ENCODE results near the gene OGFOD1. TPM values are rescaled to one million over a fixed set of nuclear protein-coding genes. Genes with fewer than 3 reads are reported as not detected.
A peak's percentile ranks its signal among the peaks of the same experiment; 100 is the strongest.

The OGFOD1 gene
- total and polyA plus RNA-seq, 9 of the 15 experiments (the other 6 are each of a cell fraction or from before 2014, with no cell fraction given): 60.4 to 134 (median 85.8) TPM

GRCh38 chr16:56426585-56426984 is 24.8 kb upstream of the OGFOD1 start:
- intact Hi-C loops (cut with micrococcal nuclease): loop anchor here (5.0 kb wide), 1 partner anchor 94 kb away; no protein-coding TSS in a partner anchor
- no peak overlapping the region for H3K4me2 ChIP-seq (ENCODE audit: insufficient read depth, low read length)
- no peak overlapping the region for H3K9ac ChIP-seq (ENCODE audit: insufficient read depth in 1 of 2, low read depth in 2 of 2, low read length in 2 of 2)
- 89% methylated on average over 4 of the region's 4 CpGs for WGBS (ENCODE audit: insufficient coverage, low coverage, missing lambda C conversion rate)
- in situ Hi-C loops (cut with MboI): no loop called here
- peaks cover 36% of the 10 kb centered on the region for H3K79me2 ChIP-seq (ENCODE audit: control insufficient read depth, insufficient read depth, low read length)
- no peaks in the 10 kb centered on the region for H3K9me1 ChIP-seq (ENCODE audit: control insufficient read depth, insufficient read depth, low read length)
- peak; percentile 56 for FAIRE-seq
- no peak overlapping the region for H3K27ac ChIP-seq (ENCODE audit: extremely low read depth, low read depth, low read length)
- DNase-seq (ENCODE audit: extremely low read depth in 1 of 4, low spot score in 3 of 4): no peak
- H2AFZ ChIP-seq (ENCODE audit: low read depth, low read length): no peak overlapping the region
- no peaks in the 10 kb centered on the region for H3K9me3 ChIP-seq (replicated peaks; ENCODE audit: control insufficient read depth, insufficient read depth, low read depth, low read length)
- no peaks in the 10 kb centered on the region for H3K27me3 ChIP-seq (ENCODE audit: control insufficient read depth in 2 of 2, insufficient read depth in 2 of 2, low read length in 2 of 2)
- H4K20me1 ChIP-seq (replicated peaks; ENCODE audit: control insufficient read depth, insufficient read depth, low read length): peaks cover 12% of the 10 kb centered on the region; the same call in 1 of the 2 replicates
- H3K4me1 ChIP-seq (replicated peaks in 1 of 2; ENCODE audit: control insufficient read depth in 2 of 2, insufficient read depth in 2 of 2, low read length in 2 of 2): peaks cover 20 to 33% of the 10 kb centered on the region in 2 experiments
- no TSS peak for BruUV-seq (replicated peaks)
- ATAC-seq: no peak
- CTCF ChIA-PET (ENCODE audit: low intra/inter-chr PET ratio): no interaction called here
- no peak overlapping the region for H3K4me3 ChIP-seq
- peaks cover 28% of the 10 kb centered on the region for H3K36me3 ChIP-seq (ENCODE audit: control insufficient read depth, insufficient read depth, low read length)
- POLR2A ChIA-PET: interaction anchor here (1.4 kb wide), 1 partner anchor 13 kb away, joined by 3 read pairs; no protein-coding TSS in a partner anchor
- TF ChIP-seq, protein P1, sequence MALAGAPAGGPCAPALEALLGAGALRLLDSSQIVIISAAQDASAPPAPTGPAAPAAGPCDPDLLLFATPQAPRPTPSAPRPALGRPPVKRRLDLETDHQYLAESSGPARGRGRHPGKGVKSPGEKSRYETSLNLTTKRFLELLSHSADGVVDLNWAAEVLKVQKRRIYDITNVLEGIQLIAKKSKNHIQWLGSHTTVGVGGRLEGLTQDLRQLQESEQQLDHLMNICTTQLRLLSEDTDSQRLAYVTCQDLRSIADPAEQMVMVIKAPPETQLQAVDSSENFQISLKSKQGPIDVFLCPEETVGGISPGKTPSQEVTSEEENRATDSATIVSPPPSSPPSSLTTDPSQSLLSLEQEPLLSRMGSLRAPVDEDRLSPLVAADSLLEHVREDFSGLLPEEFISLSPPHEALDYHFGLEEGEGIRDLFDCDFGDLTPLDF (CRISPR knock-in tag; IDR thresholded peaks at IDR 0.05): no peak
- TF ChIP-seq RHOXF2B (CRISPR knock-in tag; conservative IDR thresholded peaks at IDR 0.05) (no peak), POLR2AphosphoS5 (IDR thresholded peaks at IDR 0.05; ENCODE audit: control insufficient read depth, insufficient read depth, low read depth, low read length) (no peak), NR4A1 (CRISPR knock-in tag; IDR thresholded peaks at IDR 0.05) (no peak), NR4A1 (tag; IDR thresholded peaks at IDR 0.05) (no peak), MCM7 (IDR thresholded peaks at IDR 0.05) (no peak), RFX5 (IDR thresholded peaks at IDR 0.05; ENCODE audit: low read depth, low read length) (no peak), FOXJ2 (tag; IDR thresholded peaks at IDR 0.05) (no peak), CBX2 (IDR thresholded peaks at IDR 0.05; ENCODE audit: insufficient read depth, low read length, poor library complexity, severe bottlenecking) (no peak), MYBL2 (IDR thresholded peaks at IDR 0.05; ENCODE audit: low read depth) (no peak), MYBL2 (CRISPR knock-in tag; IDR thresholded peaks at IDR 0.05; ENCODE audit: borderline replicate concordance) (no peak), SP1 (CRISPR knock-in tag; IDR thresholded peaks at IDR 0.05) (no peak)
- TF ChIP-seq, protein P2, sequence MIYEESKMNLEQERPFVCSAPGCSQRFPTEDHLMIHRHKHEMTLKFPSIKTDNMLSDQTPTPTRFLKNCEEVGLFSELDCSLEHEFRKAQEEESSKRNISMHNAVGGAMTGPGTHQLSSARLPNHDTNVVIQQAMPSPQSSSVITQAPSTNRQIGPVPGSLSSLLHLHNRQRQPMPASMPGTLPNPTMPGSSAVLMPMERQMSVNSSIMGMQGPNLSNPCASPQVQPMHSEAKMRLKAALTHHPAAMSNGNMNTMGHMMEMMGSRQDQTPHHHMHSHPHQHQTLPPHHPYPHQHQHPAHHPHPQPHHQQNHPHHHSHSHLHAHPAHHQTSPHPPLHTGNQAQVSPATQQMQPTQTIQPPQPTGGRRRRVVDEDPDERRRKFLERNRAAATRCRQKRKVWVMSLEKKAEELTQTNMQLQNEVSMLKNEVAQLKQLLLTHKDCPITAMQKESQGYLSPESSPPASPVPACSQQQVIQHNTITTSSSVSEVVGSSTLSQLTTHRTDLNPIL (CRISPR knock-in tag; IDR thresholded peaks at IDR 0.05): no peak
- TF ChIP-seq, protein P3, sequence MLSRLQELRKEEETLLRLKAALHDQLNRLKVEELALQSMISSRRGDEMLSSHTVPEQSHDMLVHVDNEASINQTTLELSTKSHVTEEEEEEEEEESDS (CRISPR knock-in tag; IDR thresholded peaks at IDR 0.05): no peak
